Brain microvascular endothelial cell (primary cell): ENCODE data around the gene DGCR8.

ENCODE experiments used
- DNase-seq: peaks from one replicate; pipeline ENCODE4 v3.0.0-alpha.2; 2020
- H3K27ac ChIP-seq: fragments of 250-450 bp; sonication (Bioruptor Pico); 2 replicates; pipeline ENCODE4 v1.5.1; 2020; ENCODE audit warnings: mild to moderate bottlenecking, moderate library complexity
- H3K27me3 ChIP-seq: fragments of 250-450 bp; sonication (Bioruptor Pico); replicated peaks from 2 replicates; pipeline ENCODE4 v1.5.1; 2020; ENCODE audit warnings: mild to moderate bottlenecking
- H3K36me3 ChIP-seq: fragments of 250-450 bp; sonication (Bioruptor Pico); replicated peaks from 2 replicates; pipeline ENCODE4 v1.5.1; 2020; ENCODE audit warnings: mild to moderate bottlenecking
- H3K4me3 ChIP-seq: 2 replicates; pipeline ENCODE4 v1.5.1; 2011; ENCODE audit warnings: low read depth, mild to moderate bottlenecking, control low read depth, low read length, moderate library complexity
- CTCF ChIP-seq: IDR thresholded peaks from 2 replicates; pipeline ENCODE4 v1.5.1; 2011; ENCODE audit warnings: low read depth, mild to moderate bottlenecking, moderate library complexity, low read length, control low read depth, inconsistent platforms; ENCODE audit errors: missing control alignments
- in situ Hi-C: cut with HindIII; loops from 2 replicates; pipeline ENCODE4 v1.10.0; 2017; ENCODE audit warnings: low sequenced_read_pairs, low pct_ligation_motif_present

Gene DGCR8

GRCh38 chr22:20129747-20130014 lies 49.6 kb downstream of the DGCR8 start:
- Histone ChIP-seq H3K27ac (no peak overlapping the region), H3K36me3 (peaks cover 34% of the 10 kb centered on the region), H3K27me3 (no peaks in the 10 kb centered on the region), H3K4me3 (no peak overlapping the region)
- no peak for TF ChIP-seq CTCF
- in situ Hi-C loops = no loop called here
- no peak for DNase-seq

GRCh38 chr22:20130319-20130718 lies 50.3 kb downstream of the DGCR8 start:
- H3K36me3 ChIP-seq = peaks cover 28% of the 10 kb centered on the region
- H3K4me3 ChIP-seq = no peak overlapping the region
- no peak for DNase-seq
- no peak for TF ChIP-seq CTCF
- in situ Hi-C loops = no loop called here
- H3K27me3 ChIP-seq = no peaks in the 10 kb centered on the region
- H3K27ac ChIP-seq = no peak overlapping the region

GRCh38 chr22:20130731-20131596 lies 50.9 kb downstream of the DGCR8 start:
- peak; percentile 68 for DNase-seq
- in situ Hi-C loops = no loop called here
- Histone ChIP-seq H3K36me3 (peaks cover 21% of the 10 kb centered on the region), H3K27me3 (no peaks in the 10 kb centered on the region), H3K27ac (peak overlapping the region; percentile 45), H3K4me3 (peak overlapping the region; percentile 73)
- no peak for TF ChIP-seq CTCF

- in situ Hi-C loops = no loop called here
- Histone ChIP-seq H3K27me3 (no peaks in the 10 kb centered on the region), H3K4me3 (peak within 1 kb of the TSS; percentile 81), H3K27ac (peak within 1 kb of the TSS; percentile 45), H3K36me3 (peaks cover 16% of the 10 kb centered on the region)
- DNase-seq = no peak
- TF ChIP-seq CTCF = no peak
Observed at GRCh38 chr22:20131597-20131858, 51.5 kb downstream of the DGCR8 start, which contains the start of gene ZDHHC8. ZDHHC8 (plus strand) TSS chr22:20131804; CDS start chr22:20131948, 144 bp downstream.

- Histone ChIP-seq H3K4me3 (peak overlapping the region; percentile 81), H3K27me3 (no peaks in the 10 kb centered on the region), H3K27ac (peak overlapping the region; percentile 24), H3K36me3 (peaks cover 13% of the 10 kb centered on the region)
- in situ Hi-C loops = no loop called here
- no peak for DNase-seq
- TF ChIP-seq CTCF = no peak
Observed at GRCh38 chr22:20131859-20132685, 52.0 kb downstream of the DGCR8 start.
